GM12875 (cell line): ENCODE measurements around the gene CSF2.

Experiments
- H3K4me3 ChIP-seq: one replicate; pipeline ENCODE4 v1.5.1; 2011; ENCODE audit warnings: low read depth, low read length, control low read depth
- CTCF ChIP-seq: IDR thresholded peaks from 2 replicates; pipeline ENCODE4 v1.5.1; 2011; ENCODE audit warnings: low read depth, mild to moderate bottlenecking, control low read depth, inconsistent platforms, low read length, moderate library complexity, borderline replicate concordance; ENCODE audit not compliant: insufficient read depth

Gene CSF2

GRCh38 chr5:132073231-132074013 is at the start of gene CSF2:
Gene CSF2, plus strand, starts transcription at chr5:132073789. Its CDS starts 35 bp downstream, at chr5:132073824.
- no peak within 1 kb of the TSS for H3K4me3 ChIP-seq
- TF ChIP-seq CTCF: no peak

- no peak overlapping the region for H3K4me3 ChIP-seq
- TF ChIP-seq CTCF: no peak
These were observed 49.5 kb upstream of the CSF2 start for GRCh38 chr5:132024117-132024435.

- TF ChIP-seq CTCF: no peak
These were observed 48.7 kb upstream of the CSF2 start for GRCh38 chr5:132024789-132025402.

GRCh38 chr5:132025403-132025971 is 48.1 kb upstream of the CSF2 start:
- no peak for TF ChIP-seq CTCF

More at GRCh38 chr5:132024789-132025402, 48.7 kb upstream of the CSF2 start:
- H3K4me3 ChIP-seq: no peak overlapping the region

GRCh38 chr5:132026516-132027008 is 47.0 kb upstream of the CSF2 start:
- TF ChIP-seq CTCF: no peak
- no peak overlapping the region for H3K4me3 ChIP-seq

More at GRCh38 chr5:132025403-132025971, 48.1 kb upstream of the CSF2 start:
- H3K4me3 ChIP-seq: no peak overlapping the region

- no peak for TF ChIP-seq CTCF
These were observed 46.6 kb upstream of the CSF2 start for GRCh38 chr5:132027027-132027426.

More at GRCh38 chr5:132027027-132027426, 46.6 kb upstream of the CSF2 start:
- H3K4me3 ChIP-seq: no peak overlapping the region
